ENCODE measurements around the gene TOR4A. TPM values are rescaled to one million over a fixed set of nuclear protein-coding genes. Genes with fewer than 3 reads are reported as not detected.

TOR4A gene
- total RNA-seq, 2 experiments from 2014 or later, result 0.67 to 0.80 TPM

GRCh38 chr9:137280474-137281344, 3.2 kb downstream of the TOR4A start:
- intact Hi-C loops (cut with DNase I, micrococcal nuclease), result no loop called here
- Histone ChIP-seq H3K4me1 (ENCODE audit: insufficient read depth, low read length) (peaks cover 28% of the 10 kb centered on the region), H3K36me3 (ENCODE audit: insufficient read depth, low read length) (no peaks in the 10 kb centered on the region), H3K27ac (ENCODE audit: low read depth in 1 of 2, low read length in 2 of 2) (no peak overlapping the region), H3K27me3 (ENCODE audit: control insufficient read depth in 1 of 2, insufficient read depth in 2 of 2, low read length in 2 of 2) (peaks cover 9 to 11% of the 10 kb centered on the region in 2 experiments), H3K9me3 (ENCODE audit: control insufficient read depth in 1 of 2, insufficient read depth in 1 of 2, low read length in 2 of 2) (peaks cover 0 to 6% of the 10 kb centered on the region in 2 experiments), H3K4me3 (ENCODE audit: low read length) (no peak overlapping the region)
- DNase-seq (peak in 2 of 14 experiments; percentile 42 to 50), ATAC-seq (ENCODE audit: poor library complexity) (no peak)
- CTCF ChIA-PET, result no interaction called here
- Mint-ChIP-seq H3K27me3 (peaks cover 18% of the 10 kb centered on the region), H3K27ac (no peak overlapping the region), H3K4me3 (no peak overlapping the region), H3K4me1 (ENCODE audit: low read depth) (peaks cover 9% of the 10 kb centered on the region), H3K36me3 (ENCODE audit: low read depth) (no peaks in the 10 kb centered on the region), H3K9me3 (no peaks in the 10 kb centered on the region)
- TF ChIP-seq, protein P1, sequence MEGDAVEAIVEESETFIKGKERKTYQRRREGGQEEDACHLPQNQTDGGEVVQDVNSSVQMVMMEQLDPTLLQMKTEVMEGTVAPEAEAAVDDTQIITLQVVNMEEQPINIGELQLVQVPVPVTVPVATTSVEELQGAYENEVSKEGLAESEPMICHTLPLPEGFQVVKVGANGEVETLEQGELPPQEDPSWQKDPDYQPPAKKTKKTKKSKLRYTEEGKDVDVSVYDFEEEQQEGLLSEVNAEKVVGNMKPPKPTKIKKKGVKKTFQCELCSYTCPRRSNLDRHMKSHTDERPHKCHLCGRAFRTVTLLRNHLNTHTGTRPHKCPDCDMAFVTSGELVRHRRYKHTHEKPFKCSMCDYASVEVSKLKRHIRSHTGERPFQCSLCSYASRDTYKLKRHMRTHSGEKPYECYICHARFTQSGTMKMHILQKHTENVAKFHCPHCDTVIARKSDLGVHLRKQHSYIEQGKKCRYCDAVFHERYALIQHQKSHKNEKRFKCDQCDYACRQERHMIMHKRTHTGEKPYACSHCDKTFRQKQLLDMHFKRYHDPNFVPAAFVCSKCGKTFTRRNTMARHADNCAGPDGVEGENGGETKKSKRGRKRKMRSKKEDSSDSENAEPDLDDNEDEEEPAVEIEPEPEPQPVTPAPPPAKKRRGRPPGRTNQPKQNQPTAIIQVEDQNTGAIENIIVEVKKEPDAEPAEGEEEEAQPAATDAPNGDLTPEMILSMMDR (IDR thresholded peaks at IDR 0.05), result no peak
- POLR2A ChIA-PET, result no interaction called here

DNA sequence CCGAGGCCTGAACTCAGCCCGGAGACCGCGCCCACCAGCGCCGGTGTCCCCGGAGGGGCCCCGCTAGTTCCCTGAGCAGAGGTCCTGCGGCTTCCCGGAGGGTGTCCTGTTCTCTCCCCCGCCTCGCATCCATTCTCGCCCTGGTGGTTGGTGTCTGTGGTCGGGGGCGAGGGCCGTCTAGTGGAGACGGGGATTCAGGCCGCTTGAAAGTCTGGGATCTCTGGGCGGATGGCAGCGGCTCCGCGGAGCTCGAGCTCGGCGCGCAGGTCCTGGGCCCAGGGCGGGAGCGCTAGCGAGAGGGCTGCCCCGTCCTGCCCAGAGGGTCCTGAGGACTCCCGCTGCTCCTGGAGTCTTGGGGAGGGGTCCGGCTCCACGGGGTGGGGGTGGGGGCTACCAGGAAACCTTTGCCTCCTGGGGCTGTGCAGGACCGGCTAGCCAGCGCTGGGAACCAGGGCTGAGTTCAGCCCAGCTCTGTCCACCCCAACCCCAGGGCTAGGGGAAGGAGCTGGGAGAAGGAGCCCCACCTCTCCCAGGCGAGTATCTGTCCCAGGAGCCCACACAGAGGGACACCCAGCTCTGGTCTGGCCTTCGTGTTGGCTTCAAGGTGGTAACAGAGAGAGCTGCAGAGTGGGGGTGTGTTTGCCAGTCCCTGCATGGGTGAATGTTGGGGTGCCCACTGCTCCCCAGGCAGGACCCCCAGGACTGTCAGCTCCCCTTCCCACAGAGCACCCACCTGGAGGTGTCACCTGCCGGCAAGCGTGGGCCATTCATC, 4.0 kb downstream of the TOR4A start:
- TF ChIP-seq, protein P1 (IDR thresholded peaks at IDR 0.05), result no peak
- H3K9me3 ChIP-seq (ENCODE audit: control insufficient read depth in 1 of 2, insufficient read depth in 1 of 2, low read length in 2 of 2), result peaks cover 0 to 6% of the 10 kb centered on the region in 2 experiments
- Mint-ChIP-seq H3K27me3 (peaks cover 18% of the 10 kb centered on the region), H3K27ac (no peak overlapping the region), H3K36me3 (ENCODE audit: low read depth) (no peaks in the 10 kb centered on the region), H3K9me3 (no peaks in the 10 kb centered on the region), H3K4me3 (no peak overlapping the region), H3K4me1 (ENCODE audit: low read depth) (peaks cover 7% of the 10 kb centered on the region)
- CTCF ChIA-PET, result no interaction called here
- no peak overlapping the region for H3K4me3 ChIP-seq (ENCODE audit: low read length)
- H3K4me1 ChIP-seq (ENCODE audit: insufficient read depth, low read length), result peaks cover 23% of the 10 kb centered on the region
- peaks cover 9 to 11% of the 10 kb centered on the region in 2 experiments for H3K27me3 ChIP-seq (ENCODE audit: control insufficient read depth in 1 of 2, insufficient read depth in 2 of 2, low read length in 2 of 2)
- DNase-seq, result peak in 1 of 14 experiments; percentile 25
- no peaks in the 10 kb centered on the region for H3K36me3 ChIP-seq (ENCODE audit: insufficient read depth, low read length)
- ATAC-seq (ENCODE audit: poor library complexity), result no peak
- intact Hi-C loops (cut with DNase I, micrococcal nuclease), result no loop called here
- H3K27ac ChIP-seq (ENCODE audit: low read depth in 1 of 2, low read length in 2 of 2), result no peak overlapping the region
- POLR2A ChIA-PET, result no interaction called here

DNA sequence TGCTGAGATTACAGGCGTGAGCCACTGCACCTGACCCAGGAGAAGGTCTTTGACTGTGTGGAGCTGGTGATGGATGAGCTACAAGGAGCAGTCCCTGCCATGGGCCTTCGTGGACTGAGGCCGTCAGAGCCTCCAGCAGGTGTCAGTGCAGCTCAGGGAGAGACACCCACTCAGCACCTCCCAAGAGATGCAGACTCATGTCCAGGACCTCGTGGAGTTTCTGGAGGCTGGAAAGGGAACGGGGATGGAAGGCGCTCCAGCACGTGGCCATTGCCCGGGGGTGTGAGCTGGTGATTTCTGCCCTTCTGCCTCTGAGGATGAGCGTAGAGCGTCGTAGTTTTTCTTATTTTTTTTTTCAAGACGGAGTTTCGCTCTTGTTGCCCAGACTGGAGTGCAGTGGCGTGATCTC, 9.5 kb downstream of the TOR4A start:
- Mint-ChIP-seq H3K9me3 (no peaks in the 10 kb centered on the region), H3K27me3 (peaks cover 16% of the 10 kb centered on the region), H3K4me3 (no peak overlapping the region), H3K27ac (no peak overlapping the region), H3K4me1 (ENCODE audit: low read depth) (no peaks in the 10 kb centered on the region), H3K36me3 (ENCODE audit: low read depth) (no peaks in the 10 kb centered on the region)
- no peaks in the 10 kb centered on the region for H3K4me1 ChIP-seq (ENCODE audit: insufficient read depth, low read length)
- DNase-seq (peak in 4 of 14 experiments; percentile 29 to 57 (median 42)), ATAC-seq (ENCODE audit: poor library complexity) (peak; percentile 41)
- no peak overlapping the region for H3K27ac ChIP-seq (ENCODE audit: low read depth in 1 of 2, low read length in 2 of 2)
- ChIA-PET CTCF (interaction anchor here (0.6 kb wide), 1 partner anchor 263 kb away, joined by 3 read pairs; no protein-coding TSS in a partner anchor), POLR2A (no interaction called here)
- H3K9me3 ChIP-seq (ENCODE audit: control insufficient read depth in 1 of 2, insufficient read depth in 1 of 2, low read length in 2 of 2), result peaks cover 0 to 6% of the 10 kb centered on the region in 2 experiments
- no peaks in the 10 kb centered on the region for H3K27me3 ChIP-seq (ENCODE audit: control insufficient read depth in 1 of 2, insufficient read depth in 2 of 2, low read length in 2 of 2)
- intact Hi-C loops (cut with DNase I, micrococcal nuclease), result no loop called here
- no peaks in the 10 kb centered on the region for H3K36me3 ChIP-seq (ENCODE audit: insufficient read depth, low read length)
- TF ChIP-seq, protein P1 (IDR thresholded peaks at IDR 0.05), result no peak
- no peak overlapping the region for H3K4me3 ChIP-seq (ENCODE audit: low read length)

Data from CD4-positive, alpha-beta T cell (primary cell).